ENCODE data around the gene LDLRAD3.

Gene LDLRAD3

DNA sequence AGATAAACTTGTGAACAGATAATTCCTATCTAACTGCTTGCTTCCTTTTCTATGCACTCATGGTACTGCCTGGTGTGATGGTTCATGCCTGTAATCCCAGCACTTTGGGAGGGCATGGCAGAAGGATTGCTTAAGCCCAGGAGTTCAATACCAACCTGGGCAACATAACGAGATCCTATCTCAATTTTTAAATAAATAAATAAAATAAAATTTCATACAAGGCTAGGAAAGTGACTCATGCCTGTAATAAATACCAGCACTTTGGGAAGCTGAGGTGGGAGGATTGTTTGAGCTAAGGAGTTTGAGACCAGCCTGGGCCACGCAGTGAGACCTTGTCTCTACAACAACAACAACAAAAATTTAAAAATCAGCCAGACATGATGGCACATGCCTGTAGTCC lies 178.8 kb downstream of the LDLRAD3 start:
- Histone ChIP-seq H3K36me3 (ENCODE audit: control insufficient read depth, low read length) (no peaks in the 10 kb centered on the region), H3K4me2 (ENCODE audit: low read length) (no peak overlapping the region), H3K27me3 (ENCODE audit: control insufficient read depth, low read length) (no peaks in the 10 kb centered on the region), H4K20me1 (ENCODE audit: control insufficient read depth, insufficient read depth, low read depth, low read length) (no peaks in the 10 kb centered on the region), H3F3A (ENCODE audit: control insufficient read depth, insufficient read depth) (no peaks in the 10 kb centered on the region), H3K4me1 (ENCODE audit: control insufficient read depth, low read length) (no peaks in the 10 kb centered on the region), H3K27ac (ENCODE audit: low read depth, low read length) (no peak overlapping the region), H3K9me2 (replicated peaks; ENCODE audit: control insufficient read depth, low read length) (no peaks in the 10 kb centered on the region), H3K9me3 (ENCODE audit: control insufficient read depth, insufficient read depth, low read length) (no peaks in the 10 kb centered on the region), H3K4me3 (ENCODE audit: low read length) (no peak overlapping the region), H3K79me2 (ENCODE audit: control insufficient read depth, low read length) (no peaks in the 10 kb centered on the region)
- TF ChIP-seq EZH2phosphoT487 (IDR thresholded peaks at IDR 0.05; ENCODE audit: borderline replicate concordance, low read length) (no peak), CTCF (IDR thresholded peaks at IDR 0.05; ENCODE audit: low read depth, low read length, poor library complexity, severe bottlenecking) (no peak)

DNA sequence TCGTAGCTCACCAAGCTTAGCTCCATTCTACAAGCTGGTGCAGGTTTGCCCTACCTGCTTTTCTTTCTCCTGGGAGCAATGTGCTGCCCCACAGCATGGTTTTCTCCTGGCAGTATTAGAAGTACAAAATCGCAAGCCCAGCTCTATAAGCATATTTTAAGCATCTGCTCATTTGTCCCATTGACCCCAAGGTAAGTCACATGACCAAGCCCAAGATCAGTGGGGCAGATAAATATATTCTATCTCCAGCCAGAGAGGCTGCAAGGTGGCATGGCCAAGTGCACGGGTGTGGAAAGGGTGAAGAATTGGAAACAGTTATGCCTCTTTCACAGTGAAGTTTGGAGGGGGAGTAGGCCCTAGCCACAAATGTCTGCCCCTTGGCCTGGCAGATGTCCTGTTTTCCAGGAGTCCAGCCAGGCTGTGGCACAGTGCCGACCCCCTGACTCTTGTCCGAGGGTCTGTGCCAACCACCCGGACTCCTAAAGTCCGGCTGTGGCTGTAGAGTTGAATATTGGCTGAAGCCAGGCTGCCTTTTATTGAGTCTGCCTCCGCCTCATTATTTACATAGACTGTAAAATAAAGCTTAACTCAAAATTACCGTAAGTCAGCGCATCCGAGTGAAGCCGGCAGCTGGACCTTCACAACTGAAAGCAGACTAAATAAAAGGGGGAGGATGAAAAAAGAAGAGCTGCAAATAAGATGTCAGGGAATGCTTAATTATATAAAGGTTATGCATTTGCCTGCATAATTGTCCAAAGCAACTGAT lies 179.7 kb downstream of the LDLRAD3 start:
- Histone ChIP-seq H3K79me2 (ENCODE audit: control insufficient read depth, low read length) (no peaks in the 10 kb centered on the region), H3K9me2 (replicated peaks; ENCODE audit: control insufficient read depth, low read length) (no peaks in the 10 kb centered on the region), H3K4me2 (ENCODE audit: low read length) (no peak overlapping the region), H3K27me3 (ENCODE audit: control insufficient read depth, low read length) (no peaks in the 10 kb centered on the region), H3K4me1 (ENCODE audit: control insufficient read depth, low read length) (no peaks in the 10 kb centered on the region), H3K9me3 (ENCODE audit: control insufficient read depth, insufficient read depth, low read length) (no peaks in the 10 kb centered on the region), H3K4me3 (ENCODE audit: low read length) (no peak overlapping the region), H3F3A (ENCODE audit: control insufficient read depth, insufficient read depth) (no peaks in the 10 kb centered on the region), H3K27ac (ENCODE audit: low read depth, low read length) (no peak overlapping the region), H3K36me3 (ENCODE audit: control insufficient read depth, low read length) (no peaks in the 10 kb centered on the region), H4K20me1 (ENCODE audit: control insufficient read depth, insufficient read depth, low read depth, low read length) (no peaks in the 10 kb centered on the region)
- TF ChIP-seq CTCF (IDR thresholded peaks at IDR 0.05; ENCODE audit: low read depth, low read length, poor library complexity, severe bottlenecking) (no peak), EZH2phosphoT487 (IDR thresholded peaks at IDR 0.05; ENCODE audit: borderline replicate concordance, low read length) (no peak)

- TF ChIP-seq CTCF (IDR thresholded peaks at IDR 0.05; ENCODE audit: low read depth, low read length, poor library complexity, severe bottlenecking) (no peak), EZH2phosphoT487 (IDR thresholded peaks at IDR 0.05; ENCODE audit: borderline replicate concordance, low read length) (no peak)
- H3K36me3 ChIP-seq (ENCODE audit: control insufficient read depth, low read length), result no peaks in the 10 kb centered on the region
- no peaks in the 10 kb centered on the region for H3K79me2 ChIP-seq (ENCODE audit: control insufficient read depth, low read length)
- no peaks in the 10 kb centered on the region for H3K9me2 ChIP-seq (replicated peaks; ENCODE audit: control insufficient read depth, low read length)
- no peaks in the 10 kb centered on the region for H4K20me1 ChIP-seq (ENCODE audit: control insufficient read depth, insufficient read depth, low read depth, low read length)
- H3K4me2 ChIP-seq (ENCODE audit: low read length), result no peak overlapping the region
- no peaks in the 10 kb centered on the region for H3F3A ChIP-seq (ENCODE audit: control insufficient read depth, insufficient read depth)
- H3K27ac ChIP-seq (ENCODE audit: low read depth, low read length), result no peak overlapping the region
- no peaks in the 10 kb centered on the region; the same call in 1 of the 2 replicates for H3K4me1 ChIP-seq (ENCODE audit: control insufficient read depth, low read length)
- no peaks in the 10 kb centered on the region for H3K9me3 ChIP-seq (ENCODE audit: control insufficient read depth, insufficient read depth, low read length)
- no peaks in the 10 kb centered on the region for H3K27me3 ChIP-seq (ENCODE audit: control insufficient read depth, low read length)
- H3K4me3 ChIP-seq (ENCODE audit: low read length), result no peak overlapping the region
Observed at GRCh38 chr11:36126678-36127077, 182.8 kb downstream of the LDLRAD3 start.

Data from DOHH2 (cell line).